Hepatocyte (in vitro differentiated cells): ENCODE results near the gene TCEAL1.

Experiments
- CTCF ChIP-seq: fragments of 200-600 bp; sonication (generic); IDR thresholded peaks from 2 replicates; pipeline ENCODE4 v1.5.1; 2016; ENCODE audit warnings: antibody characterized with exemption, mild to moderate bottlenecking; ENCODE audit not compliant: poor library complexity
- EZH2phosphoT487 ChIP-seq: fragments of 200-600 bp; sonication (generic); IDR thresholded peaks from one replicate; pipeline ENCODE4 v1.6.1; 2018; ENCODE audit warnings: antibody characterized with exemption, mild to moderate bottlenecking, low read depth, moderate library complexity; ENCODE audit not compliant: unreplicated experiment, severe bottlenecking

GRCh38 chrX:103669745-103670144 lies 41.0 kb downstream of the TCEAL1 start:
- TF ChIP-seq CTCF (no peak), EZH2phosphoT487 (no peak)
